SH-SY5Y (cell line): ENCODE results near the gene KRT83.

Experiments used
- GATA2 ChIP-seq: IDR thresholded peaks from 2 replicates; pipeline ENCODE4 v1.6.1; 2011; ENCODE audit warnings: mild to moderate bottlenecking, low read depth, low read length
- GATA3 ChIP-seq: IDR thresholded peaks from 2 replicates; pipeline ENCODE4 v1.6.1; 2011; ENCODE audit warnings: low read depth, mild to moderate bottlenecking, low read length, moderate library complexity

DNA sequence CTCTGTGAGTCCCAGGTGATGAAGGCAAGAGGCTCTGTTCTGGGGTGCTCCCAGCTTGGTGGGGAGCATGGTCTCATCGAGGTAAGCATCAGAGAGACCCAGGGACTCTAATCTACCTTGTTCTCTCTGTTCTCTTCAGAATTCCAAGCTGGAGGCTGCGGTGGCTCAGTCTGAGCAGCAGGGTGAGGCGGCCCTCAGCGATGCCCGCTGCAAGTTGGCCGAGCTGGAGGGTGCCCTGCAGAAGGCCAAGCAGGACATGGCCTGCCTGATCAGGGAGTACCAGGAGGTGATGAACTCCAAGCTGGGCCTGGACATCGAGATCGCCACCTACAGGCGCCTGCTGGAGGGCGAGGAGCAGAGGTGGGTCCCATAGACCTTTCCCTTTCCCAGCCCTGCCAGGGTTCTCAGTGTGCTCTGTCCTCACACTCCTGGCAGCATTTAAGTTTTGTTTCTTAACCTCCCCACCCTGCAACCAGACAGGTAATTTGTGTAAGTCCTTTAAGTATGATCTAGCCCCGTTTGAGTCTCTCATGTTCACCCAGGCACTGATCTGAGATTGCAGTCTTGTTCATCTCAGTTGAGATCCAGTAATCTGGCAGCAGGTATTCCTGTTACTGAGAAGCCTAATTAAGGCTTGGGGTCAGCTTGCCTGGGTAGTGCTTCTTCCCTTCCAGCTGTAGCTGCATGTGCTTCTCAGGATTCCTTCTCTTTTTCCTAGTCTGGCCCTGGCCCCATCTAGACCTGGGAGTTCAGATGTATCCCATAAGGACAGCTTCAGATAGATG, 15.1 kb downstream of the KRT83 start:
- TF ChIP-seq GATA2 (no peak), GATA3 (no peak)
